Activated T-helper 2 cell treated with anti-CD3 and anti-CD28 coated beads, Interferon-gamma antibody, Interleukin-2, Interleukin-4, amounts not matched to agents 10 μg/mL and 5 μg/mL and 100 μg/mL, durations not matched to agents 14 hours and 24 hours and 36 hours (primary cell): ENCODE data around the gene NRTN. TPM values are rescaled to one million over a fixed set of nuclear protein-coding genes. Genes with fewer than 3 reads are reported as not detected.
"Not testable (repeated sequence)": the region's sequence is repeated elsewhere in the genome, so short reads cannot be mapped to it uniquely, and the experiment has no call there.

Experiments used
- DNase-seq: peaks from one replicate; pipeline ENCODE4 v3.0.0; 2021; ENCODE audit warnings: low spot score
- H3K27ac Mint-ChIP-seq: one replicate; pipeline ENCODE4 v1.8.0; 2021; ENCODE audit warnings: mixed read lengths
- H3K27me3 Mint-ChIP-seq: one replicate; pipeline ENCODE4 v1.8.0; 2021; ENCODE audit warnings: low read depth, mixed read lengths
- H3K36me3 Mint-ChIP-seq: one replicate; pipeline ENCODE4 v1.8.0; 2021; ENCODE audit warnings: low read depth, mixed read lengths
- H3K4me1 Mint-ChIP-seq: one replicate; pipeline ENCODE4 v1.8.0; 2021; ENCODE audit warnings: low read depth, mixed read lengths
- H3K4me3 Mint-ChIP-seq: one replicate; pipeline ENCODE4 v1.8.0; 2021; ENCODE audit warnings: low read depth, mild to moderate bottlenecking, moderate library complexity, mixed read lengths
- H3K9me3 Mint-ChIP-seq: one replicate; pipeline ENCODE4 v1.8.0; 2021; ENCODE audit warnings: mixed read lengths
- intact Hi-C: fragments of 100-400 bp; cut with micrococcal nuclease; formaldehyde crosslinking; loops from one replicate; pipeline ENCODE4 v1.15.1; 2023
- total RNA-seq: library from RNA; stranded (reverse); gene quantifications from 2 replicates; pipeline ENCODE4 v1.2.3, GENCODE V29; 2022

Gene NRTN, protein sequence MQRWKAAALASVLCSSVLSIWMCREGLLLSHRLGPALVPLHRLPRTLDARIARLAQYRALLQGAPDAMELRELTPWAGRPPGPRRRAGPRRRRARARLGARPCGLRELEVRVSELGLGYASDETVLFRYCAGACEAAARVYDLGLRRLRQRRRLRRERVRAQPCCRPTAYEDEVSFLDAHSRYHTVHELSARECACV
- 0.85 and 0.87 TPM in 2 replicates for total RNA-seq

DNA sequence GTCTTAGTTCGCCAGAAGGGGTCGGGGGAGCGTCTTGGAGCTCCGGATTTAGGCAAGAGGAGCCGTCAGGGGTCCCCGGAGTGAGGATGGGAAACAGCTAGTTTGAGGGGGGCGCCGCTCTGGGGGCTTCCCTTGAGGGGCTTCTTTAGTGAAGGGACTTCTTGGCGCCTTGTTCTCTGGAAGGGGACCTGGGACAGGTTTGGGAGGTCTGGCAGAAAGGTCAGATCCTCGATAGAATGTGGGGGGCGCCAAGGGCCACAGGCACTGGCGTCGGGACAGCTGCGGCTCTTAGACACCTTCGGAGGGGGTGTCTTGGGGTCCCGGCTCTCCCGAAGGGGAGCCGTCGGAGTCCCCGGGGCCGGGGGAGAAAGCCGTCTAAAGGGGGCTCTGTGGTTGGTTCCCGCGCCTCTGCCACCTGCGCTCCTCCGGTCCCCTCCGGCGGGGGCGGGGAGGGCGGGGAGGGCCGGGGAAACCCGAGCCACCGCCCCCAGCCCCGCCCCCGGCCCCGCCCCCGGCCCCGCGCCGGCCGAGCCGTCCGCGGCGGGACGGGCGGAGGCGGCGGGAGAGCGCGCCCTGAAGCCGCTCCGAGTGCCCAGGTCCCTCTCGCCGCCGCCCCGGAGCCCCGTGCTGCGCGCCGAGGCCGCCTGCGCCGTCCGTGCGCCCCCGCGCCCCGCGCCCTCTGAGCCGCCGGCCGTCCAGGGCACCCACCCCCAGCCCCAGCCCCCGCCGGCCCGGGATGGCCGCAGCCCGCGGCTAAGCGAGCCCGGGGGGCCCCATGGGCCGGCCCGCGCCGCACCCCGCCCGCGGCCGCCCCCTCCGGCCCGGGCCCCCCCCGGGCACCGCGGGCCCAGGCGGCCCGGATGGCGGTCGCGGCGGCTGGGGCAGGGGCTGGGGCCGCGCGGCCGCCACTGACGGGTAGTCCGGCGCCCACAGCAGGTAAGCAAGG lies at the start of gene NRTN:
NRTN (plus strand) TSS at position 552 of the 946 bp plus-strand sequence. CDS start 19,099 bp downstream, outside the sequence.
- Mint-ChIP-seq H3K4me3 (peak within 1 kb of the TSS; percentile 73), H3K36me3 (no peaks in the 10 kb centered on the region), H3K27ac (peak within 1 kb of the TSS; percentile 62), H3K27me3 (peaks cover 18% of the 10 kb centered on the region), H3K9me3 (no peaks in the 10 kb centered on the region), H3K4me1 (peaks cover 16% of the 10 kb centered on the region)
- intact Hi-C loops = loop anchor here (1.0 to 10.0 kb wide), 2 partner anchors 100 to 160 kb away; partner anchors contain the start of gene VMAC
- DNase-seq = no peak

DNA sequence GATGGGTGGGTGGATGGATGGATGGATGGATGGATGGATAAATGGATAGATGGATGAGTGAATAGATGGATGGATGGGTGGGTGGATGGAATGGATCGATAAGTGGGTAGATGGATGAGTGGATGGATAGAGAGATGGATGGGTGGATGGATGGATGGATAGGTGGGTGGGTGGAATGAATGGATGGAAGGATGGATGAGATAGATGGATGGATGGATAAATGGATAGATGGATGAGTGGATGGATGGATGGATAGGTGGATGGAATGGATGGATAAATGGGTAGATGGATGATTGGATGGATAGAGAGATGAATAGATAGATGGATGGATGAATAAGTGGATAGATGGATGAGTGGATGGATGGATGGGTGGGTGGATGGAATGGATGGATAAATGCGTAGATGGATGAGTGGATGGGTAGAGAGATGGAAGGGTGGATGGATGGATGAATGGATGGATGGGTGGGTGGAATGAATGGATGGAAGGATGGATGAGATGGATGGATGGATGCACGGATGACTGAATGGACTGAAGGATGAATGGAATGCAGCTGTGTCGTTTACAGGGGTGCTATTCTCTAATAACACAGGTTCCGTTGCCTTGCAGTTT lies 42.2 kb upstream of the NRTN start:
- Mint-ChIP-seq H3K9me3 (no peaks in the 10 kb centered on the region), H3K4me1 (no peaks in the 10 kb centered on the region), H3K27ac (no peak overlapping the region), H3K36me3 (no peaks in the 10 kb centered on the region), H3K27me3 (no peaks in the 10 kb centered on the region), H3K4me3 (no peak overlapping the region)
- no peak for DNase-seq
- intact Hi-C loops = no loop called here

DNA sequence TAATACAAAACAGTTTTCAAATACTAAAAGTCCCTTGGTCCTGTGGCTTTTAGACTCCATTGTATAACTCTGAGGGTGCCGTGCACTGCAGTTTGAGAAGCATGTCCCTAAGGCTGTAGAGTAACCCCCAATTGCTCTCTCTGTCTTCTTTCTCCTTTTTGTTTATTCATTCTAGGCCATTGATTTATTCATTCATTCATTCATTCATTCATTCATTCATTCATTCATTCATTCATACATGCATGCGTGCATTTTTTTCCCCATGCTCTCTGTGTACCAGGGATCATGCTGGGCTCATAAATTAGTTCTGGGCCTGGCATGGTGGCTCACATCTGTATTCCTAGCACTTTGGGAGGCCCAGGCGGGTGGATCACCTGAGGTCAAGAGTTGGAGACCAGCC lies 39.6 kb upstream of the NRTN start:
- Mint-ChIP-seq H3K27ac (no peak overlapping the region), H3K4me1 (no peaks in the 10 kb centered on the region), H3K4me3 (no peak overlapping the region), H3K36me3 (no peaks in the 10 kb centered on the region), H3K9me3 (no peaks in the 10 kb centered on the region), H3K27me3 (no peaks in the 10 kb centered on the region)
- intact Hi-C loops = no loop called here
- no peak for DNase-seq

DNA sequence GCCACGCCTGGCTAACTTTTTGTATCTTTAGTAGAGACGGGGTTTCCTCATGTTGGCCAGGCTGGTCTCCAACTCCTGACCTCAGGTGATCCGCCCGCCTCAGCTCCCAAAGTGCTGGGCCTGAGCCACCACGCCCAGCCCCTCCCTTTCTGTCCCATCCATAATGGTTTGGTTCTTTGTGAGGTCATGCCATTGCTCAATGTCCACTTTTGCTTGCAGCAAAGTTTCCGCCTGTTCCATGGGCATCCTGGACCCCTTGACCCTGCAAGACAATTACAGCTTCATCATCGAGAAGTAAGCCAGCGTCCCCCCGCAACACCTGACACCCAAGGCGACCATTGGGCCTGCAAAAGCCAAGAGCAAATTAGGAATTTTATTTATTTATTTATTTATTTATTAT lies 36.9 kb upstream of the NRTN start:
- Mint-ChIP-seq H3K4me3 (no peak overlapping the region), H3K9me3 (no peaks in the 10 kb centered on the region), H3K27me3 (no peaks in the 10 kb centered on the region), H3K4me1 (no peaks in the 10 kb centered on the region), H3K27ac (no peak overlapping the region), H3K36me3 (no peaks in the 10 kb centered on the region)
- no peak for DNase-seq
- intact Hi-C loops = no loop called here

DNA sequence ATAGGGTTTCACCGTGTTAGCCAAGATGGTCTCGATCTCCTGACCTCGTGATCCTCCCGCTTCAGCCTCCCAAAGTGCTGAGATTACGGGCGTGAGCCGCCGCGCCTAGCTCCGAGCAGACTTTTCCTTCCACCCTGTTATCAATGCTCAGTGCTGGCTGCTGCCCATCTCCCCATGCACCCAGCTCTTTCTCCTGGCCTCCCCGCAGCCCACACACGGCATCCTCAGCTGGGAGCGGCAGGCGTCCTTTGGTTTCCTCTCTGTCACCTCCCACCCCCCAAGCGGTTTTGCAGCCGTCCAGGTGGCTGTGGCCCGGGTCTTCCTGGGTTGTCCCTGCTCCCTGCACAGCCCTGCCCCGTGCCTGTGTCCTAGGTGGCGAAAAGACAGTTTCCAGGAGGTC lies 32.5 kb upstream of the NRTN start:
- intact Hi-C loops = no loop called here
- Mint-ChIP-seq H3K27me3 (no peaks in the 10 kb centered on the region), H3K36me3 (no peaks in the 10 kb centered on the region), H3K9me3 (no peaks in the 10 kb centered on the region), H3K4me3 (no peak overlapping the region), H3K4me1 (no peaks in the 10 kb centered on the region), H3K27ac (no peak overlapping the region)
- DNase-seq = no peak

DNA sequence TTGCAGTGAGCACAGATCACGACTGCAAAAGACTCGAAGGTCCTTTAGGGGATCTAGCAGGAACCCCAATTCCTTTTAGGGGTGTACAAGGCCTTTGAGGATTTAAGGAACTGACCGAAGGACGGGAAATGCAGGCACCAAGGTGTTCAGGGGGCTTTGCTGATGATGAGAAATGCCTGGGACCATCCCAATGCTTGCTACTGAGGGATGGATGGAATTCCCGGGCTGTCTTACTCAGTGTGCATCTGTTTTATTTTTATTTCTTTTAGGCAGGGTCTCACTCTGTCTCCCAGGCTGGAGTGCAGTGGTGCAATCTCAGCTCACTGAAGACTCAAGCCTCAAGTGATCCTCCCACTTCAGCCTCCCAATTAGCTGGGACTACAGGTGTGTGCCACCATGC lies 31.6 kb upstream of the NRTN start:
- intact Hi-C loops = no loop called here
- no peak for DNase-seq
- H3K36me3 Mint-ChIP-seq = no peaks in the 10 kb centered on the region
- no peaks in the 10 kb centered on the region for H3K4me1 Mint-ChIP-seq
- H3K4me3 Mint-ChIP-seq = no peak overlapping the region
- H3K9me3 Mint-ChIP-seq = no peaks in the 10 kb centered on the region
- H3K27me3 Mint-ChIP-seq = no peaks in the 10 kb centered on the region
- H3K27ac Mint-ChIP-seq = no peak overlapping the region

DNA sequence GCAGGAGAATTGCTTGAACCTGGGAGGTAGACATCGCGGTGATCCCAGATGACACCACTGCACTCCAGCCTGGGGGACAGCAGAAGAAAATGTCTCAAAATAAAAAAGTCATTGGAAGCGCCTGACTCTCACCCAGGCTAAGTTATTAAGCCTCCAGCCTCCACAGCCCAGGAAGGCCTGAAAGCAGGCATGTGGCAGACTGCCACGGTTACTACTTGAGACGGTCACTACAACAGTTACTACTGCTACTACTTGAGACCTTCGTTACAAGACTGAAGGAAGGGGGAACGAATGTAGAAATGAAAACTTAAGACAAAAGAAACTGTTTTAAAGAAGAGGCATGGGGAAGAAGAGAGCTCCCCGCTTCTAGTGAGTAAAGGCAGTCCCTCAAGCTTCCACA lies 29.9 kb upstream of the NRTN start:
- intact Hi-C loops = no loop called here
- no peaks in the 10 kb centered on the region for H3K36me3 Mint-ChIP-seq
- H3K9me3 Mint-ChIP-seq = no peaks in the 10 kb centered on the region
- no peak overlapping the region for H3K4me3 Mint-ChIP-seq
- no peak for DNase-seq
- no peaks in the 10 kb centered on the region for H3K27me3 Mint-ChIP-seq
- no peaks in the 10 kb centered on the region for H3K4me1 Mint-ChIP-seq
- H3K27ac Mint-ChIP-seq = no peak overlapping the region

DNA sequence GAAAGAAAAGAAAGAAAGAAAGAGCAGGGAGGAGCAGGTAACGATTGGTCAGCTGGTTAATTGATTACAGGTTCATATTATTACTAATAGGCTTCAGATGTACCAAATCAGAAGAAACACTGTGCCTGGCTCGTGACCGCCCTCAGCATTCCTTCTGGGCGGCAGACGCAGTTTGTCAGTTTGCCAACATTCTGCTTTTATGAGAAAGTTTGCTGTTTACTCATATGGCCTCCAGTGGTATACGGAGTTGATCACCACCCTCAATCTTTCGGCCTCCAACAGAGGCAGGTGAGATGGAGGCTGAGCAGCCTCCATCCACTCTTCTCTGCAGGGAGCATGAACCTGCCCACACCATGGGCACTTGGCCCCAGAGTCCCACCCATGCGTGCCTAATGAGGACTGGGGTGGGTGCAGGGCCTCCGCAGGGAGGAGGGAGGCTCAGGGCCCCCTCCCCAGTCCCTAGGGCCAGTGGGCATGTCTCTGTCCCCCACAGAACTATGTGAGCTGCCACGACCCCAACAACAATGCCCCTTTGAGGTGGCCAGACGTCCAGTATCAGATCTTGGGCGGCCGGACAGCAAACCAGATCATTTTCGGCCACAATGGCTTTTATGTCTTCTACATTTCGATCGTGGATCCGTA lies 29.1 kb upstream of the NRTN start:
- Mint-ChIP-seq H3K27ac (no peak overlapping the region), H3K4me3 (no peak overlapping the region), H3K36me3 (no peaks in the 10 kb centered on the region), H3K27me3 (no peaks in the 10 kb centered on the region), H3K4me1 (no peaks in the 10 kb centered on the region), H3K9me3 (no peaks in the 10 kb centered on the region)
- no peak for DNase-seq
- intact Hi-C loops = no loop called here

DNA sequence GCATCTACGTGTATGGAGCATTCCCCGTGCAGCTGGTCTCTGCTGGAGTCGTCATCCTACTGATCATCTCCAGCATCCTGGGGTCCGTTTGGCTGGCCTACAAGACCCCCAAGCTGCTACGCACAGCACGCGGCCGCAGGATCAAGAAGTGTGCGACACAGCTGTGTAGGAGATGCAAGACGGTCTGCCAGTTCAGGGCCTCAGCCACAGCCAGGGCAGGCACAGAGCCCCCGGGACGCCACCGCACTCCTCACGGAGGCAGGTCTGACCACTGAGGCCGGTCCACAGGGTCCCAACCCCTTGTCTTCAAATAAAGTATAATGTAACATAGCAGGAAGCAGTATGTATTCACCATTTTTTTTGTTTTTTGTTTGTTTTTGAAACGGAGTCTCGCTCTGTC lies 26.5 kb upstream of the NRTN start:
- no peak for DNase-seq
- intact Hi-C loops = no loop called here
- Mint-ChIP-seq H3K4me3 (no peak overlapping the region), H3K36me3 (no peaks in the 10 kb centered on the region), H3K9me3 (no peaks in the 10 kb centered on the region), H3K27me3 (no peaks in the 10 kb centered on the region), H3K4me1 (no peaks in the 10 kb centered on the region), H3K27ac (no peak overlapping the region)

DNA sequence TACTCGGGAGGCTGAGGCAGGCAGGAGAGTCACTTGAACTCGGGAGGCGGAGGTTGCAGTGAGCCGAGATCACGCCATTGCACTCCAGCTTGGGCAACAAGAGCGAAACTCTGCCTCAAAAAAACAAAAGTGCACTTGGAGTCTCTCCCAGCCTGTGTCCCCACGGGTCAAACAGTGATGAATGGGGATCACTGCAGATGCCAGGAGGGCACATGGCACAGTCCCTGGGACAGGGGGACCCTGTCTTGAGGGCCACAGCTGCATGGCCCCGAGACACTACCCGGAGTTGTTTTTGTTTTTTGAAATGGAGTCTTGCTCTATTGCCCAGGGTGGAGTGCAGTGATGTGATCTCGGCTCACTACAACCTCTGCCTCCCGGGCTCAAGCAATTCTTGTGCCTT lies 24.0 kb upstream of the NRTN start:
- H3K4me1 Mint-ChIP-seq, H3K27ac Mint-ChIP-seq, DNase-seq, H3K27me3 Mint-ChIP-seq, H3K36me3 Mint-ChIP-seq, H3K9me3 Mint-ChIP-seq, H3K4me3 Mint-ChIP-seq, intact Hi-C loops: not testable (repeated sequence)

DNA sequence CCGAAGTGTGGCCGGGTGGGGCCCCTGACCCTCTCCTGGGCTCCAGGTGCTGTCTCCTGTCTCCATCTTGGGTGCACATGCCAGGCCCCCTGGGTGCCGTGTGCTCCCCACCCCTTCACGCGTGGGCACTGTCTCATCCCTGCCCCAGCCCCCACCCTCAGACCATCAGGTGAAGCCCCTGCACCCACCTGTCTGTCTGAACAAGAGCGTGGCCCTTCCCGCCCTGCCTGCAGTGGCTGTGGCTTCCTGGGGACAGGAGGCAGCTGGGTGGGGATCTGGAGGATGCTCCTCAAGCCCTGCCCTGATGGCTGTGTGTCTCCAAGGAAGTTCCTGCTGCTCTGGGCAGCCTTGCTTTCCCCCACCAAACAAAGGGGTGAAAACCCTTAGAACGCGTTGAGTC lies 22.5 kb upstream of the NRTN start:
- Mint-ChIP-seq H3K4me1 (no peaks in the 10 kb centered on the region), H3K27me3 (no peaks in the 10 kb centered on the region), H3K27ac (no peak overlapping the region), H3K9me3 (no peaks in the 10 kb centered on the region), H3K36me3 (peaks cover 17% of the 10 kb centered on the region), H3K4me3 (no peak overlapping the region)
- DNase-seq = no peak
- intact Hi-C loops = no loop called here

DNA sequence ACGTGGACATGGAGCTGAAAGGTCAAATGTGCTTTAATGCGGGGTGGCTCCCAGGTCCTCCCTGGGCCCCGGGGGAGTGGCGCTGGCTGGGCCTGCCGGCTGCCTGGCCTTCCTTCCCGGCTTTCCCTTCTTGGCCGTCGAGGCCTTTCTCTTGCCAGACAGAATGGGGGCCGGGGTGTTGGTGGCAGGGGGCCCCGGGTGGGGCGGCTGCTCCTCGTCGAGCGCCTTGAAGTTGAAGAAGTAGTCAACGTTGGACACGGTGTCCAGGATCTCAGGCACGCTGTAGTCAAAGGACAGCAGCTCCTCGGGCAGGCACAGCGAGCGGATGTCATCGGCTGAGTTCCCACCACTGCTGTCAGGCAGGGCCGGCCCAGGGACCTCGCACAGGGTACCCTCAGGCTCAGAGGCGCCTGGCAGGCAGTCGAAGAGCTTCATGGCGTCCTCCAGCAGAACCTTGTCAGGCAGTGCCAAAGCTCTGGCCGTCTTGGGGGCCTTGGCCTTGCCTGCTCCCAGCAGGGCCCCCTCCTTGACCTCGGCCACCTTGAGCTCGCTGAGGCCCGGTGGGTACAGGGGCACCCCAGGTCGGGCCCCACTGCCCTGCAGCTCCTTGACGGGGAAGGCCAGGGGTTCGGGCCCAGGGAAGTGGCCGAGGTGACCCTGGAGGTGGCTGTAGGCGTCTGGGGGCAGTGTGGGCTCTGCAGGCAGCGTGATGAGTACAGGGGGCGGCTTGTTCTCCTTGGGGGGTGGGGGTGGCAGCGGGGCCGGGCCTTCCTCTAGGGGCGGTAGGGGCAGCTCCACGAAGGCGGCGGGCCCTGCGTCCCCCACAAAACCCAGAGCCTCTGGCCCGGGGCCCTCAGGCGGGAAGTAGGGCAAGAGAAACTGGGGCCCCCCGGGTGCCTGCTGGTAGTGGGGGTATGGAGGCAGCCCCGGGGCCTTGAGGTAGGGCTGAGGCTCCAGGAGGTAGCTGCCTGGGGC lies 21.6 kb upstream of the NRTN start:
- no peaks in the 10 kb centered on the region for H3K9me3 Mint-ChIP-seq
- H3K27ac Mint-ChIP-seq = no peak overlapping the region
- DNase-seq = no peak
- no peak overlapping the region for H3K4me3 Mint-ChIP-seq
- intact Hi-C loops = no loop called here
- no peaks in the 10 kb centered on the region for H3K4me1 Mint-ChIP-seq
- no peaks in the 10 kb centered on the region for H3K27me3 Mint-ChIP-seq
- H3K36me3 Mint-ChIP-seq = peaks cover 22% of the 10 kb centered on the region
